Neutrophil (primary cell): Measurements from ENCODE around the gene IRX1.

Experiments used
- H3K27ac ChIP-seq: fragments of 200-600 bp; sonication (generic); 2 replicates; pipeline ENCODE4 v1.5.1; 2016; ENCODE audit warnings: mild to moderate bottlenecking, moderate library complexity
- H3K27me3 ChIP-seq: fragments of 200-600 bp; sonication (generic); 2 replicates; pipeline ENCODE4 v1.6.0; 2016; ENCODE audit warnings: mild to moderate bottlenecking
- H3K36me3 ChIP-seq: fragments of 200-600 bp; sonication (generic); 2 replicates; pipeline ENCODE4 v1.5.1; 2017
- H3K4me1 ChIP-seq, 2 experiments: fragments of 200-600 bp in 1 of 2; sonication (generic) in 1 of 2; 1 replicate in 1 of 2; 2 replicates in 1 of 2; pipeline versions ENCODE4 v1.5.1 to v1.6.1; 2013 to 2016; ENCODE audit warnings: low read depth in 1 of 2, low read length in 1 of 2, mild to moderate bottlenecking in 1 of 2, moderate library complexity in 1 of 2; ENCODE audit not compliant: control insufficient read depth in 1 of 2, insufficient read depth in 1 of 2
- H3K4me3 ChIP-seq, 2 experiments: fragments of 200-600 bp in 1 of 2; sonication (generic) in 1 of 2; 1 replicate in 1 of 2; 2 replicates in 1 of 2; pipeline ENCODE4 v1.5.1; 2013 to 2016; ENCODE audit warnings: low read depth in 1 of 2, low read length in 1 of 2, mild to moderate bottlenecking in 1 of 2, moderate library complexity in 1 of 2
- H3K9me3 ChIP-seq: fragments of 200-600 bp; sonication (generic); 2 replicates; pipeline ENCODE4 v1.5.1; 2016
- CTCF ChIP-seq: fragments of 200-600 bp; sonication (generic); IDR thresholded peaks from 2 replicates; pipeline ENCODE4 v1.5.1; 2016; ENCODE audit warnings: antibody characterized with exemption

The IRX1 gene

GRCh38 chr5:3602785-3603502 lies 7.3 kb downstream of the IRX1 start:
- no peak for TF ChIP-seq CTCF
- peaks cover 100% of the 10 kb centered on the region for H3K27me3 ChIP-seq
- H3K36me3 ChIP-seq: no peaks in the 10 kb centered on the region
- H3K4me1 ChIP-seq: no peaks in the 10 kb centered on the region
- no peak overlapping the region for H3K27ac ChIP-seq
- no peaks in the 10 kb centered on the region for H3K9me3 ChIP-seq
- H3K4me3 ChIP-seq: no peak overlapping the region

- no peaks in the 10 kb centered on the region for H3K4me1 ChIP-seq
- peaks cover 100% of the 10 kb centered on the region for H3K27me3 ChIP-seq
- H3K9me3 ChIP-seq: no peaks in the 10 kb centered on the region
- no peaks in the 10 kb centered on the region for H3K36me3 ChIP-seq
- H3K27ac ChIP-seq: no peak overlapping the region
- TF ChIP-seq CTCF: no peak
- no peak overlapping the region for H3K4me3 ChIP-seq
Measured at GRCh38 chr5:3604501-3604900, 8.9 kb downstream of the IRX1 start.

DNA sequence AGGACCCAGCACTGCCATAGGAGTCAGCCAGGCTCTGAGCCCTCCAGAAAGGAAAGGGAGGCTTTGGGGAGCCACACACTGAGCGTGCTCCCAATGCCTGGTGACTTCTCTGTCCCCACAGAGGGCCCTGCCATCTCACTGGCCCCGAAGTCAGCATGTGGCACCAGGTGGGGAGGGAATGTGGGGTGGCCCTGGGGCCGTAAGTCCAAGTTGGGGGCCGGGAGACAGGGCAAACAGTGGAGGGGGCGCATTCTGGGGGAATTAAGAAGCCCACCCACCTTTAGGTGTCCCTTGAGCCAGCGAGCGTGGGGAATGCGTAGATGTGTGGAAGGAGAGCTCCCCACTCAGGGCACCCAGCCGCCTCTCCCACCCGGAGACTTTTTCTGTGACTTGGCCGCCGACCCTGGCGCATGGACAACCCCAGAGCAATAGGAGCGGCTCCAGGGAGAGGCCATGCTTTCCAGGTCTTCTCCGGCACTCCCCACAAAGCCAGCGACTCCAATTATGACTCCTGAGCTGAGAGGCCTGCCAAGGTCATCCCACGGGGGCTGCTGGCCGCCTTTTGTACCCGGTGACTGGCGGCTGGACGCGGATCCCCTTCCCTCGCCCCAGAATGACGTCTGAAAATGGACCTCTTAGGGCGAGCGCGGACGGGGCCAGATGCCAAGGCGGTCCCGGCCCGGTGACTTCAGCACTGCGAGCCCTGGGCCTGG lies 9.8 kb downstream of the IRX1 start:
- no peak overlapping the region for H3K4me3 ChIP-seq
- no peaks in the 10 kb centered on the region for H3K9me3 ChIP-seq
- TF ChIP-seq CTCF: no peak
- no peaks in the 10 kb centered on the region for H3K4me1 ChIP-seq
- H3K27ac ChIP-seq: no peak overlapping the region
- H3K36me3 ChIP-seq: no peaks in the 10 kb centered on the region
- H3K27me3 ChIP-seq: peaks cover 100% of the 10 kb centered on the region

DNA sequence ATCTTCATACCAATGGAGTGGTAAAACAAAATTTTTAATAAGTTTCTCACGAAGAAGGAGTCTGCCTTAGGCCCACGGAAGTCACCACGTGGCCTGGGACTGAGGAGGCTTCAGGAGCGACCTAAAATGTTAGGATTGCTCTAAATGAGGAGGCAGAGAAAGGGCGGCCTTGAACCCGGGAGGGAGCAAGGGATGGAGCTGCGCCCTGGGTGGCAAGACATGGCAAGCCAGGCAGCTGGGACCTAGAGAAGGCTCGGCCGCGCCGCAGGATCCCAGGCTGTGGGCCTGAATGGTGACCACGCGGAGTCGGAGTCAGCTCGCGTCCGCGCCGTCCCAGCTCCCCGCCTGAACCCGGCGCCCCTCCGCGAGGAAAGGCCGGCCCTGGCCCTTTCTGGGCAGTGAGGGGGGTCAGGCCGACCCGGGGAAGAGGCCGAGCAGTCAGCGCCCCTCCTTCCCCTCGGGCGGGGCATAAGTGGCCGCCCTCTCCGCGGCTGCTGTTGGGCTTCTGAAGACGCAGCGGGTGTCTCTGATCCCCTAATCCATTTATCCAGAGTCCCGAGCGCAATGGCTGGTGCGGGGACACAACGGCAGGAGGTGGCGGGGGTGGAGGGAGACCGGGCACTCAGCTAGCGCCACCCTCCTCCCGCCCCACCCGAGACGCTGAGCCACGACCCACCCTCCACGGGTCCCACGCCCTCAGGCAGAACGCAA lies 10.6 kb downstream of the IRX1 start:
- Histone ChIP-seq H3K36me3 (no peaks in the 10 kb centered on the region), H3K27me3 (peaks cover 97% of the 10 kb centered on the region), H3K9me3 (no peaks in the 10 kb centered on the region), H3K4me1 (no peaks in the 10 kb centered on the region), H3K4me3 (no peak overlapping the region), H3K27ac (no peak overlapping the region)
- TF ChIP-seq CTCF: no peak

GRCh38 chr5:3607541-3608181 lies 12.0 kb downstream of the IRX1 start:
- H3K27me3 ChIP-seq: peaks cover 86% of the 10 kb centered on the region
- H3K27ac ChIP-seq: no peak overlapping the region
- no peak overlapping the region for H3K4me3 ChIP-seq
- H3K4me1 ChIP-seq: no peaks in the 10 kb centered on the region
- H3K9me3 ChIP-seq: no peaks in the 10 kb centered on the region
- H3K36me3 ChIP-seq: no peaks in the 10 kb centered on the region
- TF ChIP-seq CTCF: no peak
